Measurements from ENCODE around the gene SEMA4F. TPM values are rescaled to one million over a fixed set of nuclear protein-coding genes. Genes with fewer than 3 reads are reported as not detected.

SEMA4F gene
- polyA plus RNA-seq, 3 donors = 0.16 to 0.44 (median 0.43) TPM

DNA sequence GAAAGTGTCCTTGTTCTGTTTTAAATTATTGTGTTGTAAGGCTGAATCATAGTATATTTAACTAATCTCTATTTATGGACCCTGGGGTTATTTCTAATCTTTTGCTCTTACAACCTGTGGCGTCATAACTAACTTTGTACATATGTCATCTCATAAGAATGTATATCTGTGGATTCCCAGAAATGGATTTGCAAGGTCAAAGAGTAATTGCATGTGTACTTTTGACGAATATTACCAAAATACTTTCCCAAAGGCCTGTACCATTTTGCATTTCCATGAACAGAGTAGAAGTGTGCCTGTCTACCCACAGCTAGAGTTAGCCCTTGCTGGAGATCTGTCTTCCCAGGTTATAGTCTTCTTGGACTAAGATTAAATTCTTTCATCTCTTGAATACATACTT, 42.8 kb downstream of the SEMA4F start:
- Histone ChIP-seq H3K9ac (ENCODE audit: insufficient read depth, low read length, poor library complexity, severe bottlenecking) (no peak overlapping the region), H3K9me3 (replicated peaks in 1 of 2; ENCODE audit: control insufficient read depth in 1 of 2, insufficient read depth in 1 of 2, low read length in 2 of 2) (no peaks in the 10 kb centered on the region), H3K4me2 (replicated peaks; ENCODE audit: extremely low read depth, low read length, poor library complexity, severe bottlenecking) (no peak overlapping the region), H3K4me1 (ENCODE audit: control insufficient read depth in 1 of 2, insufficient read depth in 2 of 2, low read length in 2 of 2) (peaks cover 26 to 29% of the 10 kb centered on the region in 2 donors), H3K79me2 (ENCODE audit: insufficient read depth, low read length) (no peaks in the 10 kb centered on the region), H4K20me1 (ENCODE audit: insufficient read depth, low read length) (no peaks in the 10 kb centered on the region), H3K36me3 (replicated peaks in 1 of 2; ENCODE audit: control insufficient read depth in 1 of 2, insufficient read depth in 2 of 2, low read length in 2 of 2) (no peaks in the 10 kb centered on the region), H3K4me3 (replicated peaks in 1 of 3; ENCODE audit: low read depth in 2 of 3, low read length in 3 of 3) (no peak overlapping the region), H3K27me3 (ENCODE audit: control insufficient read depth in 2 of 2, insufficient read depth in 2 of 2, low read length in 2 of 2) (no peaks in the 10 kb centered on the region), H2AFZ (ENCODE audit: insufficient read depth, low read depth, low read length, poor library complexity, severe bottlenecking) (no peak overlapping the region), H3K27ac (ENCODE audit: low read depth in 1 of 2, low read length in 2 of 2) (no peak overlapping the region)
- DNase-seq = no peak
- Mint-ChIP-seq H3K27ac (no peak overlapping the region), H3K4me1 (peaks cover 24% of the 10 kb centered on the region), H3K36me3 (no peaks in the 10 kb centered on the region), H3K9me3 (no peaks in the 10 kb centered on the region), H3K27me3 (ENCODE audit: low read depth in 3 of 3) (peaks cover 0 to 5% (median 4%) of the 10 kb centered on the region in 3 donors), H3K4me3 (no peak overlapping the region)
- TF ChIP-seq, protein P1, sequence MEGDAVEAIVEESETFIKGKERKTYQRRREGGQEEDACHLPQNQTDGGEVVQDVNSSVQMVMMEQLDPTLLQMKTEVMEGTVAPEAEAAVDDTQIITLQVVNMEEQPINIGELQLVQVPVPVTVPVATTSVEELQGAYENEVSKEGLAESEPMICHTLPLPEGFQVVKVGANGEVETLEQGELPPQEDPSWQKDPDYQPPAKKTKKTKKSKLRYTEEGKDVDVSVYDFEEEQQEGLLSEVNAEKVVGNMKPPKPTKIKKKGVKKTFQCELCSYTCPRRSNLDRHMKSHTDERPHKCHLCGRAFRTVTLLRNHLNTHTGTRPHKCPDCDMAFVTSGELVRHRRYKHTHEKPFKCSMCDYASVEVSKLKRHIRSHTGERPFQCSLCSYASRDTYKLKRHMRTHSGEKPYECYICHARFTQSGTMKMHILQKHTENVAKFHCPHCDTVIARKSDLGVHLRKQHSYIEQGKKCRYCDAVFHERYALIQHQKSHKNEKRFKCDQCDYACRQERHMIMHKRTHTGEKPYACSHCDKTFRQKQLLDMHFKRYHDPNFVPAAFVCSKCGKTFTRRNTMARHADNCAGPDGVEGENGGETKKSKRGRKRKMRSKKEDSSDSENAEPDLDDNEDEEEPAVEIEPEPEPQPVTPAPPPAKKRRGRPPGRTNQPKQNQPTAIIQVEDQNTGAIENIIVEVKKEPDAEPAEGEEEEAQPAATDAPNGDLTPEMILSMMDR (IDR thresholded peaks at IDR 0.05) = no peak
- intact Hi-C loops (cut with micrococcal nuclease) = loop anchor here in 1 of 2 donors (10.0 kb wide), 1 partner anchor 938 kb away; no protein-coding TSS in a partner anchor
- no CpG with 5 or more reads among the region's 2 CpGs for WGBS (ENCODE audit: insufficient coverage)

DNA sequence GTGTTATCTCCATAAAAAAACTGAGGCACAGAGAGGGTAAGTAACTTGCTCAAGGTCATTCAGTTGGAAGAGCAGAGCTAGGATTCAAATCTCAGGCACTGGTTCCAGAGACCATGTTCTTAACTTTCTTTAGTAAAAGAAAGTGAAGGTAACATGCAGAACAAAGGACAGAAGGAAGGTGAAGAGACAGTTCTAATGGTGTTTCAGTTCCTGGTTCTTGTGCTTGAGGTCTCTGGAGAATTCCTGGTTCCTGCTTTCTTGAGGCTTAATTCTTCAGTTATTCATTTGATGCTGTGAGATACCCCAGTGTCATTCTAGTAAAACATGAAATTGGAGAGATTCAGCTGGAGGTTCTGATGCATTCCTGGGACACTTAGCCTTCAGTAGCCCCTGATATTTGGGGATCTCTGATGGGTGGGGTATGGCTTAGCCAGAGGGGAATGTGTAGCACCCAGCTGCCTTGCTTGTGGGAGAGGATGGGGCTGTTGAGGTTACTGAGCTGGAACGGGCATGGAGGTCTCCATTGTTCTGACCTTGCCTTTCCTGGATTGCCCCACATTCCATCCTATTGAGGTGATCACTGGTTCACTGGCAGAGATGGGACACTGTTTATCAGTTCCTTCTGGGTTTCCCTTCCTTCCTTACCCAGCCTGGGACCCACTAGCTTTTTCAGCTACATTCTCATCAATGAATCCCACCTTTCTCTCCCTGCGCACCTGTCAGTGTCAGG, 46.8 kb downstream of the SEMA4F start:
- H3K79me2 ChIP-seq (ENCODE audit: insufficient read depth, low read length) = no peaks in the 10 kb centered on the region
- H3K27ac ChIP-seq (ENCODE audit: low read depth in 1 of 2, low read length in 2 of 2) = no peak overlapping the region
- no peaks in the 10 kb centered on the region for H3K36me3 ChIP-seq (replicated peaks in 1 of 2; ENCODE audit: control insufficient read depth in 1 of 2, insufficient read depth in 2 of 2, low read length in 2 of 2)
- H3K4me2 ChIP-seq (replicated peaks; ENCODE audit: extremely low read depth, low read length, poor library complexity, severe bottlenecking) = no peak overlapping the region
- WGBS (ENCODE audit: insufficient coverage) = 100% methylated on average over 1 of the region's 2 CpGs
- TF ChIP-seq, protein P1 (IDR thresholded peaks at IDR 0.05) = no peak
- Mint-ChIP-seq H3K27me3 (ENCODE audit: low read depth in 3 of 3) (peaks cover 1 to 11% (median 4%) of the 10 kb centered on the region in 3 donors), H3K36me3 (no peaks in the 10 kb centered on the region), H3K27ac (no peak overlapping the region), H3K4me1 (peaks cover 15% of the 10 kb centered on the region), H3K4me3 (no peak overlapping the region), H3K9me3 (no peaks in the 10 kb centered on the region)
- H2AFZ ChIP-seq (ENCODE audit: insufficient read depth, low read depth, low read length, poor library complexity, severe bottlenecking) = no peak overlapping the region
- DNase-seq = peak in 2 of 3 donors; percentile 15 to 23
- H3K27me3 ChIP-seq (ENCODE audit: control insufficient read depth in 2 of 2, insufficient read depth in 2 of 2, low read length in 2 of 2) = no peaks in the 10 kb centered on the region
- no peak overlapping the region for H3K9ac ChIP-seq (ENCODE audit: insufficient read depth, low read length, poor library complexity, severe bottlenecking)
- H3K4me3 ChIP-seq (replicated peaks in 1 of 3; ENCODE audit: low read depth in 2 of 3, low read length in 3 of 3) = no peak overlapping the region
- peaks cover 10 to 16% of the 10 kb centered on the region in 2 donors for H3K4me1 ChIP-seq (ENCODE audit: control insufficient read depth in 1 of 2, insufficient read depth in 2 of 2, low read length in 2 of 2)
- H4K20me1 ChIP-seq (ENCODE audit: insufficient read depth, low read length) = no peaks in the 10 kb centered on the region
- intact Hi-C loops (cut with micrococcal nuclease) = no loop called here
- no peaks in the 10 kb centered on the region for H3K9me3 ChIP-seq (replicated peaks in 1 of 2; ENCODE audit: control insufficient read depth in 1 of 2, insufficient read depth in 1 of 2, low read length in 2 of 2)

All from CD14-positive monocyte (primary cell).